CD4-positive, alpha-beta T cell treated with Interleukin-1 beta for 1 hour (primary cell): ENCODE results near the gene OGDH.
"Not testable (repeated sequence)": the region's sequence is repeated elsewhere in the genome, so short reads cannot be mapped to it uniquely, and the experiment has no call there.

Experiments used
- DNase-seq, 2 donors: peaks; one replicate each; pipeline ENCODE4 v3.0.0-alpha.2; 2020 to 2022

The OGDH gene

GRCh38 chr7:44673771-44674170, 67.3 kb downstream of the OGDH start:
- DNase-seq, result no peak

GRCh38 chr7:44674381-44674780, 68.0 kb downstream of the OGDH start:
- DNase-seq, result no peak

GRCh38 chr7:44676776-44677175, 70.3 kb downstream of the OGDH start:
- no peak for DNase-seq

GRCh38 chr7:44678101-44678470, 71.7 kb downstream of the OGDH start:
- no peak for DNase-seq

GRCh38 chr7:44678471-44679179, 72.2 kb downstream of the OGDH start:
- DNase-seq, result no peak

GRCh38 chr7:44681645-44682044, 75.2 kb downstream of the OGDH start:
- no peak for DNase-seq

- no peak for DNase-seq
Observed at GRCh38 chr7:44685723-44686122, 79.3 kb downstream of the OGDH start.

- DNase-seq, result no peak
Observed at GRCh38 chr7:44689427-44689826, 83.0 kb downstream of the OGDH start.

GRCh38 chr7:44693641-44694313, 87.3 kb downstream of the OGDH start:
- no peak for DNase-seq

- no peak for DNase-seq
Observed at GRCh38 chr7:44694326-44694725, 87.9 kb downstream of the OGDH start.

- DNase-seq, result no peak
Observed at GRCh38 chr7:44694766-44695165, 88.3 kb downstream of the OGDH start.

- no peak for DNase-seq
Observed at GRCh38 chr7:44695756-44696155, 89.3 kb downstream of the OGDH start.

GRCh38 chr7:44696728-44697127, 90.3 kb downstream of the OGDH start:
- DNase-seq, result no peak

GRCh38 chr7:44697136-44698045, 91.0 kb downstream of the OGDH start:
- no peak for DNase-seq

- DNase-seq, result no peak
Observed at GRCh38 chr7:44698046-44698580, 91.7 kb downstream of the OGDH start.

GRCh38 chr7:44699598-44699997, 93.2 kb downstream of the OGDH start:
- DNase-seq, result not testable (repeated sequence)

GRCh38 chr7:44700322-44700721, 93.9 kb downstream of the OGDH start:
- DNase-seq, result no peak

- not testable (repeated sequence) for DNase-seq
Observed at GRCh38 chr7:44703391-44703790, 97.0 kb downstream of the OGDH start.

GRCh38 chr7:44703921-44704320, 97.5 kb downstream of the OGDH start:
- no peak for DNase-seq

- DNase-seq, result no peak
Observed at GRCh38 chr7:44705434-44705833, 99.0 kb downstream of the OGDH start.

- DNase-seq, result no peak
Observed at GRCh38 chr7:44706788-44707557, 100.5 kb downstream of the OGDH start.

- DNase-seq, result no peak
Observed at GRCh38 chr7:44707558-44708230, 101.3 kb downstream of the OGDH start.
